Natural killer cell (primary cell): ENCODE measurements around the gene DUSP22. TPM values are rescaled to one million over a fixed set of nuclear protein-coding genes. Genes with fewer than 3 reads are reported as not detected.

Experiments
- ATAC-seq, 3 donors: fragments of 150-1000 bp in 2 of 3; fragments of 200-7000 bp in 1 of 3; cut with Tn5 transposase; 1 replicate in 1 of 3; 2 replicates in 2 of 3; pipeline ENCODE4 v1.10.0; 2021; ENCODE audit warnings: mild to moderate bottlenecking in 2 of 3, moderate library complexity in 2 of 3
- DNase-seq, 2 donors: peaks; one replicate each; pipeline versions ENCODE4 v3.0.0 to v3.0.0-alpha.2; 2013 to 2021; ENCODE audit warnings: mixed read lengths in 1 of 2
- H3K27ac ChIP-seq: one replicate; pipeline ENCODE4 v1.5.1; 2013; ENCODE audit warnings: mild to moderate bottlenecking, low read length
- H3K27me3 ChIP-seq: one replicate; pipeline ENCODE4 v1.6.1; 2013; ENCODE audit warnings: low read length; ENCODE audit not compliant: control insufficient read depth, insufficient read depth
- H3K36me3 ChIP-seq: one replicate; pipeline ENCODE4 v1.6.1; 2013; ENCODE audit warnings: low read length; ENCODE audit not compliant: control insufficient read depth, insufficient read depth
- H3K4me1 ChIP-seq: one replicate; pipeline ENCODE4 v1.6.1; 2013; ENCODE audit warnings: low read length; ENCODE audit not compliant: control insufficient read depth, insufficient read depth
- H3K4me3 ChIP-seq: one replicate; pipeline ENCODE4 v1.5.1; 2013; ENCODE audit warnings: low read length
- H3K9me3 ChIP-seq: one replicate; pipeline ENCODE4 v1.6.1; 2013; ENCODE audit warnings: low read length; ENCODE audit not compliant: control insufficient read depth, insufficient read depth
- H3K27ac Mint-ChIP-seq, 2 donors: one replicate each; pipeline ENCODE4 v1.8.0; 2022; ENCODE audit warnings: mild to moderate bottlenecking in 2 of 2, mixed read lengths in 2 of 2, moderate library complexity in 1 of 2
- H3K27me3 Mint-ChIP-seq, 2 donors: one replicate each; pipeline ENCODE4 v1.8.0; 2022; ENCODE audit warnings: low read depth in 2 of 2, mixed read lengths in 2 of 2
- H3K36me3 Mint-ChIP-seq: one replicate; pipeline ENCODE4 v1.8.0; 2022; ENCODE audit warnings: mixed read lengths
- H3K4me1 Mint-ChIP-seq, 2 donors: one replicate each; pipeline ENCODE4 v1.8.0; 2022; ENCODE audit warnings: mixed read lengths in 2 of 2
- H3K4me3 Mint-ChIP-seq: one replicate; pipeline ENCODE4 v1.8.0; 2022; ENCODE audit warnings: mild to moderate bottlenecking, moderate library complexity, mixed read lengths
- H3K9me3 Mint-ChIP-seq, 2 donors: one replicate each; pipeline ENCODE4 v1.8.0; 2022; ENCODE audit warnings: mixed read lengths in 2 of 2
- WGBS: methylation state at CpG from one replicate; pipeline ENCODE4 v1.1.7; 2013; ENCODE audit warnings: missing lambda C conversion rate; ENCODE audit not compliant: insufficient coverage; 5-methylcytosine and 5-hydroxymethylcytosine counted together
- intact Hi-C: fragments of 100-400 bp; cut with micrococcal nuclease; formaldehyde crosslinking; loops from one replicate; pipeline ENCODE4 v1.14.2; 2022
- total RNA-seq, 4 donors: library from RNA; stranded (reverse); fragments of 120-200 nt in 1 of 4; gene quantifications; one replicate each; pipeline versions ENCODE4 v1.2.3 to v1.2.4, GENCODE V29; 2013 to 2022
- TF ChIP-seq, protein P1 (sequence below): fragments of 200-600 bp; IDR thresholded peaks from one replicate; pipeline ENCODE4 v1.8.0; 2022; ENCODE audit warnings: antibody characterized with exemption

The DUSP22 gene
- total RNA-seq, 3 donors from 2014 or later (not counting 1 experiment from before 2014, with no cell fraction given): 50.4 to 61.5 (median 56.6) TPM

DNA sequence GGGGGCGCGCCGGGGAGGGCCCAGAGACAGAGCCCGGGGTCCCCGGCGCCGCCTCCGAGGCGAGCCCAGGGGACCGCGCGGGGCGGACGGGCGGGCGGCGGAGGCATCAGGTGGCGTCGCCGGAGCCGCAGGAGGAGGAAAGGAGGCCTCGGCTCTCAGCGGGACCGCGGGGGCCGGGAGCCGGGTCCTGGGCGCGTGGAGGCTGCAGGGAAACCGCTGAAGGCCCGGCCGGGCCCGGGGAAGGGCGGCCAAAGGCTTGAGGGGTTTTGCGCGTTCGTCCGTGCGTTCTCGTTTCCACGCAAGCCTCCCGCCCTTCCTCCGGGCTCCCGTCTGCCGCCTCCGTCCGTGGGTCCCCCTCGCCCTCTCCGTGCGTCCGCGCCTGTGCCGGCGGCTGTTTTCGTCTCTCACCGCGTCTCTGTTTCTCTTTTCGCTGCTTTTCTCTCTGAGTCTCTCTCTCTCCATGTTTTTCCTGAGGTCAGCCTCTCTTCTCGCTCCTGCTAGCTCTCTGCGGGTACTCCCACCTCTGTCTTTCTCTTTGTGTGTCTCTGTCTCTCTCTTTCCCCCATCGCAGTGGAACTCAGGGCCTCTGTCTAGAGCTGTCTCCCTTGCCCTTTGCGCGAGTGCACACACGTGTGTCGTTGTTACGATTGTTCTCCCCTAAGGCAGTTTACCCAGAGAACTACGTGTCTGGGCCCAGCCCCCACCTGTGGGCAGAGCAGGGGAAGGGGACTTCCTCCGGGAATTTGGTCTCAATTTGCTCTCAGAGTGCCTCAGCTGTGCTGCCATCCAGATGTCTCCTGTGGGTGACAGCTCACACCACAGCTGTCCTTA is 101.3 kb downstream of the DUSP22 start:
- H3K36me3 ChIP-seq: peaks cover 8% of the 10 kb centered on the region
- Mint-ChIP-seq H3K27ac (peak overlapping the region in 1 of 2 donors; percentile 4), H3K36me3 (no peaks in the 10 kb centered on the region), H3K4me3 (peak overlapping the region; percentile 88), H3K4me1 (peaks cover 22 to 35% of the 10 kb centered on the region in 2 donors), H3K9me3 (no peaks in the 10 kb centered on the region), H3K27me3 (peaks cover 25 to 44% of the 10 kb centered on the region in 2 donors)
- H3K27ac ChIP-seq: no peak overlapping the region
- intact Hi-C loops: no loop called here
- peaks cover 27% of the 10 kb centered on the region for H3K4me1 ChIP-seq
- H3K9me3 ChIP-seq: no peaks in the 10 kb centered on the region
- peak in 2 of 3 donors; percentile 10 to 31 for ATAC-seq
- WGBS: 5% methylated on average over 68 of the region's 68 CpGs
- H3K4me3 ChIP-seq: peak overlapping the region; percentile 57
- DNase-seq: peak in 1 of 2 donors; percentile 36
- H3K27me3 ChIP-seq: peaks cover 3% of the 10 kb centered on the region
- TF ChIP-seq, protein P1, sequence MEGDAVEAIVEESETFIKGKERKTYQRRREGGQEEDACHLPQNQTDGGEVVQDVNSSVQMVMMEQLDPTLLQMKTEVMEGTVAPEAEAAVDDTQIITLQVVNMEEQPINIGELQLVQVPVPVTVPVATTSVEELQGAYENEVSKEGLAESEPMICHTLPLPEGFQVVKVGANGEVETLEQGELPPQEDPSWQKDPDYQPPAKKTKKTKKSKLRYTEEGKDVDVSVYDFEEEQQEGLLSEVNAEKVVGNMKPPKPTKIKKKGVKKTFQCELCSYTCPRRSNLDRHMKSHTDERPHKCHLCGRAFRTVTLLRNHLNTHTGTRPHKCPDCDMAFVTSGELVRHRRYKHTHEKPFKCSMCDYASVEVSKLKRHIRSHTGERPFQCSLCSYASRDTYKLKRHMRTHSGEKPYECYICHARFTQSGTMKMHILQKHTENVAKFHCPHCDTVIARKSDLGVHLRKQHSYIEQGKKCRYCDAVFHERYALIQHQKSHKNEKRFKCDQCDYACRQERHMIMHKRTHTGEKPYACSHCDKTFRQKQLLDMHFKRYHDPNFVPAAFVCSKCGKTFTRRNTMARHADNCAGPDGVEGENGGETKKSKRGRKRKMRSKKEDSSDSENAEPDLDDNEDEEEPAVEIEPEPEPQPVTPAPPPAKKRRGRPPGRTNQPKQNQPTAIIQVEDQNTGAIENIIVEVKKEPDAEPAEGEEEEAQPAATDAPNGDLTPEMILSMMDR: no peak

DNA sequence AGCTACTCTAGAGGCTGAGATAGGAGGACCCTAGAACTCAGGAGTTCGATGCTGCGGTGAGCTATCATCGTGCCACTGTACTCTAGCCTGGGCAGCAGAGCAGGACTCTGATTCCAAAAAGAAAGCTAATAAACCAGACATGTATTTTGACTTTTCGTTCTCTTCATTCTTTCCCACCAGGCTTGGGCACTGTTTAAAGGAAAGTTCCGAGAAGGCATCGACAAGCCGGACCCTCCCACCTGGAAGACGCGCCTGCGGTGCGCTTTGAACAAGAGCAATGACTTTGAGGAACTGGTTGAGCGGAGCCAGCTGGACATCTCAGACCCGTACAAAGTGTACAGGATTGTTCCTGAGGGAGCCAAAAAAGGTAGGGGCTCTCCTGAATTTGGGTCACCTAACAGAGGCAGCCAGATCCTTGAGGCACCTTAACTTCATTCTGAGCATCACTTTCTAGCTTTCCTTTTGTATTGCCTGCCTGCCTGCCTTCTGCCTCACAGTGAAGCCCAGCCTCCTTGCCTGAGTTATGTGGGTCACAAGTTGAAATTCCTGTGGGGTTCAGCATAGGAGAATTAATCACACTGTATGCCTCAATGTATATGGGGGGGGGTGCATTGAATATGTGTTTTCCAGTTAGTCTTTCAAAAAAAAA is 102.5 kb downstream of the DUSP22 start:
- H3K36me3 Mint-ChIP-seq: no peaks in the 10 kb centered on the region
- H3K27ac ChIP-seq: no peak overlapping the region
- peak overlapping the region; percentile 35 for H3K4me3 Mint-ChIP-seq
- H3K36me3 ChIP-seq: peaks cover 8% of the 10 kb centered on the region
- no peak overlapping the region for H3K4me3 ChIP-seq
- peaks cover 27% of the 10 kb centered on the region for H3K4me1 ChIP-seq
- ATAC-seq: no peak
- H3K4me1 Mint-ChIP-seq: peaks cover 17 to 30% of the 10 kb centered on the region in 2 donors
- TF ChIP-seq, protein P1: no peak
- intact Hi-C loops: no loop called here
- WGBS: 95% methylated on average over 13 of the region's 13 CpGs
- no peaks in the 10 kb centered on the region for H3K9me3 Mint-ChIP-seq
- DNase-seq: no peak
- peaks cover 3% of the 10 kb centered on the region for H3K27me3 ChIP-seq
- no peak overlapping the region for H3K27ac Mint-ChIP-seq
- H3K27me3 Mint-ChIP-seq: peaks cover 15 to 34% of the 10 kb centered on the region in 2 donors
- H3K9me3 ChIP-seq: no peaks in the 10 kb centered on the region

DNA sequence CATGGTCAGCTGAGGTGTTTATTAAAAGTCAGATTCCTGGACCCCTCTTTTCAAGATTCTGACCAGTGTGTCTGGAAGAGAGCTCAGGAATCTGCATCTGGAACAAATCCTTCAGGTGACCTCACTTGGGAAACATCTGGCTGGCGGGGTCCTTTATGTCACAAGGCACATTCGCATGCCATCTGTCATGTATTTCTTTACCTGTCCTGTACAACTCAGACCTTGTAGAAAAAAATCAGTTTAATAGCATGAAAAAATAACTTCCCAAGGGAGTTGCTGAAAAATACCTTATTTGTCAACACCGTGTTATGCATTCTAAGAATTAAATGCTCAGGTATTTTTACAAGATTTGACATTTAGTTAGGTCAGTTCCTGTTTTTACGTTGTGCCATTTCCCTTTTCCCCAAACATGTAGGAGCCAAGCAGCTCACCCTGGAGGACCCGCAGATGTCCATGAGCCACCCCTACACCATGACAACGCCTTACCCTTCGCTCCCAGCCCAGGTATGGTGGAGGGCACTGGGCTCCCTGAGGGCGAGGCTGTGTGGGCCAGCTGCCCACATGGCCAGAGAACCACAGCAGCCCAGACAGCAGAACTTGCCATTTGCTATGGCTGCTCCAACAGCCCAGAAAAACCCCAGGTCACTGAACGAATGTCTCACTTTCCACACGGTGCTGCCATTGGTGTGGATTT is 103.3 kb downstream of the DUSP22 start:
- Mint-ChIP-seq H3K4me3 (no peak overlapping the region), H3K4me1 (peaks cover 10 to 29% of the 10 kb centered on the region in 2 donors), H3K27ac (no peak overlapping the region), H3K36me3 (no peaks in the 10 kb centered on the region), H3K9me3 (no peaks in the 10 kb centered on the region), H3K27me3 (peaks cover 15 to 31% of the 10 kb centered on the region in 2 donors)
- ATAC-seq: no peak
- Histone ChIP-seq H3K4me3 (no peak overlapping the region), H3K4me1 (peaks cover 25% of the 10 kb centered on the region), H3K36me3 (peaks cover 8% of the 10 kb centered on the region), H3K27me3 (peaks cover 3% of the 10 kb centered on the region), H3K9me3 (no peaks in the 10 kb centered on the region), H3K27ac (no peak overlapping the region)
- intact Hi-C loops: no loop called here
- TF ChIP-seq, protein P1: no peak
- WGBS: 77% methylated on average over 10 of the region's 10 CpGs
- DNase-seq: no peak
